Measurements from ENCODE around the gene FAM234A. TPM values are rescaled to one million over a fixed set of nuclear protein-coding genes. Genes with fewer than 3 reads are reported as not detected.
"Not testable (repeated sequence)": the region's sequence is repeated elsewhere in the genome, so short reads cannot be mapped to it uniquely, and the experiment has no call there.

The FAM234A gene
- total RNA-seq, 2 donors from 2014 or later, result 3.8 to 11.5 TPM

DNA sequence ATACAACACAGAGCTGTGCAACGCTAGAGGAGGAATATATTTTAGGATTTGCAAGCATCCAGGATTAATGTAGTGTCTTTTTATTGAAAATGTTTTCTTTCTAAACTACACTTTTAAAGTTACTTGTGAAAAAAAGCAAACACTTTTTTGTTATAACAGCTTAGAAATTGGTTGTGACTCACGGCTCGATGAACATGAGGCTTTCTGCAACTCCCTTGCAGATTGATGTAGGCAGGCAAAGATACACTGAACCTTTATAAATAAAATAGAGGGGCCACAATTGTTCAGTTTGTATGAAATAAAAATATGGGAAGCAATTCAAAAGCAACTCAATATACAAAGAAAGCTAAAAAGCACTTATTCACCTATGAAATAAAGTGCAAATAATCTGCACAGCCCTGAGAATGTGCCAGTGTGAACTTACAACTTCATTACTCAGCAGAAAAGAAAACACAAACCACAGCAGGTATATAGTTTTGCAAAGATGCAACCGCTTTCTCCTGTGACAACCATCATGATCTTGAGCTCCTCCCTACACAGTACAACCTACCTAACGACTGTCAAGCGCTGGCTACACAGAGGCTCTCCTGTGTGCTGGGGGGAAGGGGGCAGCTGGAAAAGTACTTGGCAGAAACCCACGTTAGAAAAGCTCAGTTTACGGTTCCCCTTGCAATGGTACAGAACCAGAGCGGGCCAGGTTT is 6.3 kb upstream of the FAM234A start:
- H3K27ac Mint-ChIP-seq, result peak overlapping the region; percentile 93 to 94
- H3K9me3 Mint-ChIP-seq, result no peaks in the 10 kb centered on the region
- peak; percentile 21 to 31 for ATAC-seq
- H3K36me3 Mint-ChIP-seq, result peaks cover 8 to 12% of the 10 kb centered on the region in 2 donors
- DNase-seq (ENCODE audit: low spot score in 2 of 2), result no peak

DNA sequence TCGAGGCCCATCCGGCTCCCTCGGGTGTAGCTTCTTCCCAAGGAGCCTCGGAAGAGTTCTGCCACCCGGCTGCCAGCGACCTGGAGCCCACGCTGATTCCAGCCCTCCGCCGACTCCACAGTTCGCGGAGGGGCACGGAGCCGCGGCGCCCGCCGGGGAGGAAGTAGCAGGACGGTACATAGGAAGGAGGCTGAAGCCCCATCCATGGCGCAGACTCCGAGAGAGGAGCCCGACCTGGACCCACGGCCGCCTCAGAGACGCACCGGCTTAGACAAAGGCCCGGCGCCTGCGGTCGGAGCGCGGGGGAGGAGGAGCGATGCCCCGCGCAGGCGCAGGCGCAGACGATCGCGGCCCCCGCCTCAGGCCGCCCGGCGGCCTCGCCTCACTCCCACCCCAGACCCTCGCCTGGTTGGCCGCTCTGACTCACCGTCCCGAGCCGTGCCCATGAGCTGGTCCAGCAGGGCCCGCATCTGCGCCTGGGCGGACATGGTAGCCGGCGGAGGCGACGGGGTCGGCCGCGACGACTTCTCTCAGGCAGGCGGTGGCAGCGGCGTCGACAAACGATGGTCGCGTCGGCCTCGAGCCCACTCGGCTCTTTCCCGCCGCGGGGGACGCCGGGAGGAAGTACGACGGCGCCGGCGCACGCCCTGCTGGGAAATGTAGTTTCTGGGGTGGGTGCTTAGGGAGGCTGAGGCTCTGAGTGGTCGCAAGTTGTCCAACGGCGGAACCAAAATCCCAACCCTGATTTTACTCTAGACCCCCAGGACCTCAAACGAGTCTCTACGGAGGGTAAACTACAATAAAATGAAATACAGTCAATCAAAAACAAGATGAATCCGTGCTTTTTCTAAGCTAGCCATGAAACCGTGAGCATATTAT is 5.5 kb upstream of the FAM234A start, which contains the start of gene LUC7L:
LUC7L (minus strand) TSS at position 598 of the 879 bp plus-strand sequence; CDS start at position 488, 110 bp downstream.
- Mint-ChIP-seq H3K27ac (peak within 1 kb of the TSS; percentile 93 to 94), H3K36me3 (peaks cover 8 to 12% of the 10 kb centered on the region in 2 donors), H3K9me3 (no peaks in the 10 kb centered on the region)
- ATAC-seq (peak; percentile 90 to 95), DNase-seq (ENCODE audit: low spot score in 2 of 2) (peak; percentile 88 to 90)

DNA sequence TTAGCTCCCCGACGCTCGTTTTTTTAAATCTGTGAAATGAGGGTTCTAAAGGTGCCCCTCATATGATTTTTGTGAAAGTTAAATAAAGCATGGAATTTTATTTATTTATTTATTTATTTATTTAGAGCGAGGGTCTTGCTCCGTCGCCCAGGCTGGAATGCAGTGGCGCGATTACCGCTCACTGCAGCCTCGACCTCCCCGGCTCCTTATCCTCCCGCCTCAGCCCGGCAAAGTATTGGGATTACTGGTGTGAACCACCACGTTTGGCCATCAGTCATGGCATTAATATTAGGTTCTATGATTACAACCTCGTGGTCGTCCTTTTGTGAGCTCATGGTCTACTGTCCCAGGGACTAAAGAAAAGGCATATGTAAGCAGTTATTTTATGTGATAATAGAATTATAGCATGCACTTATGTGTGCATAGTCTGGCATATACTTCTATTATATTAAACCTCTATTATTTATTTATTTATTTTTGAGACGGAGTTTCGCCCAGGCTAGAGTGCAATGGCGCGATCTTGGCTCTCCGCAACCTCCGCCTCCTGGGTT is 4.8 kb upstream of the FAM234A start:
- Mint-ChIP-seq H3K36me3 (peaks cover 8 to 12% of the 10 kb centered on the region in 2 donors), H3K27ac (peak overlapping the region in 1 of 2 donors; percentile 93), H3K9me3 (no peaks in the 10 kb centered on the region)
- DNase-seq (ENCODE audit: low spot score in 2 of 2) (no peak), ATAC-seq (no peak)

DNA sequence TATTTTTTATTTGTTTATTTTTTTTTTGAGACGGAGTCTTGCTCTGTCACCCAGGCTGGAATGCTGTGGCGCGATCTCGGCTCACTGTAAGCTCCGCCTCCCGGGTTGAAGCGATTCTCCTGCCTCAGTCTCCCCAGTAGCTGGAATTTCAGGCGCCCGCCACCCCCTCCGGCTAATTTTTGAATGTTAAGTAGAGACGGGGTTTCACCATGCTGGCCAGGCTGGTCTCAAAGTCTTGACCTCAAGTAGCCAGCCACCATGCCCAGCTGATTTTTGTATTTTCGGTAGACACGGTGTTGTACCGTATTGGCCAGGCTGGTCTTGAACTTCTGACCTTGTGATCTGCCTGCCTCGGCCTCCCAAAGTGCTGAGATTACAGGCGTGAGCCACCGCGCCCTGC is 4.3 kb upstream of the FAM234A start:
- ATAC-seq; DNase-seq (ENCODE audit: low spot score in 2 of 2); H3K27ac Mint-ChIP-seq; H3K9me3 Mint-ChIP-seq: not testable (repeated sequence)
- H3K36me3 Mint-ChIP-seq, result peaks cover 12 to 13% of the 10 kb centered on the region in 2 donors

DNA sequence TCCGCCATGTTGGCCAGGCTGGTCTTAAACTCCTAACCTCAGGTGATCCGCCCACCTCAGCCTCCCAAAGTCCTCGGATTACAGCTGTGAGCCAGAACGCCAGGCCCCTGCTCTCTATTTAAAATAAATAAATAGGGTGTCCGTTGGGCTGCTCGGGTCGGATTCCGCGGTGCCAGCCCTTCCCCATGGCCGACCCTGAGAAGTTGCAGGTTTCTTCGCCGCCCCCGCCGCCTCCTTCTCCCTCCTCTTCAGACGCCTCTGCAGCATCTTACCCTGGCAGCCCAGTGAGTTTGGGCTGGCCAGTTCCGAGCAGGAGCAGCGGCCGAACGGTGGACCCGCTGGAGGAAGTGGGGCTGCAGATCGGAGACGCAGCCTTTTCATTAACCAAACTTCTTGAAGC is 3.7 kb upstream of the FAM234A start:
- ATAC-seq, result no peak
- Mint-ChIP-seq H3K27ac (no peak overlapping the region), H3K9me3 (no peaks in the 10 kb centered on the region), H3K36me3 (peaks cover 12% of the 10 kb centered on the region in 2 donors)
- no peak for DNase-seq (ENCODE audit: low spot score in 2 of 2)

DNA sequence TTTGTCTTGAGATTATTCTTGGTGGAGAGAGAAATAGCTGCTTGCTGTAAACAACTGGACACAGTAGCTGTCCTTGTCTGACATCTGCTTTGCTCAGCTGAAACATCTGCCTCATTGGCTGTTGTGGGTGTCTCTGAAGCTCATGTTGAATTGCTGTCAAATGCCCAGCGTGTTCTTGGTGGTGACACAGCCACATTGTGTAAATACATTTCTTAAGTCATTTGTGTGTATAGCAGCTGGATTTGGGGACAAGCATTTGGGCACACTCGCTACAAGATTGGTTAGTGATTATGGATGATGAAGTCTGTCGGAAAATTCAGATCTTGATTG is 5.3 kb downstream of the FAM234A start:
- peaks cover 0 to 7% of the 10 kb centered on the region in 2 donors for H3K36me3 Mint-ChIP-seq
- no peak overlapping the region for H3K27ac Mint-ChIP-seq
- no peak for ATAC-seq
- no peak for DNase-seq (ENCODE audit: low spot score in 2 of 2)
- H3K9me3 Mint-ChIP-seq, result no peaks in the 10 kb centered on the region

DNA sequence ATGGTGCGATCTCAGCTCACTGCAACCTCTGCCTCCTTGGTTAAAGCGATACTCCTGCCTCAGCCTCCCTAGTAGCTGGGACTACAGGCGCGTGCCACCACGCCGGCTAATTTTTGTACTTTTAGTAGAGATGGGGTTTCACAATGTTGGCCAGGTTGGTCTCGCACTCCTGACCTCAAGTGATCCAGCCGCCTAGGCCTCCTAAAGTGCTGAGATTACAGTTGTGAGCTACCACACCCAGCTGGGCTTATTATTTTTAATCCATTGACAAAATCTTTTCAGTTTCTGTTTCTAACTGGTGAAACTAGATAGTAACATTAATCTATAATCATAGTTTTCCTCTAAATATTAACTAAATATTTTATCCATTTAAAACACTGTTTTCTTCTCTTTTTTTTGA is 5.9 kb downstream of the FAM234A start:
- Mint-ChIP-seq H3K27ac (no peak overlapping the region), H3K9me3 (no peaks in the 10 kb centered on the region)
- DNase-seq (ENCODE audit: low spot score in 2 of 2), result no peak

DNA sequence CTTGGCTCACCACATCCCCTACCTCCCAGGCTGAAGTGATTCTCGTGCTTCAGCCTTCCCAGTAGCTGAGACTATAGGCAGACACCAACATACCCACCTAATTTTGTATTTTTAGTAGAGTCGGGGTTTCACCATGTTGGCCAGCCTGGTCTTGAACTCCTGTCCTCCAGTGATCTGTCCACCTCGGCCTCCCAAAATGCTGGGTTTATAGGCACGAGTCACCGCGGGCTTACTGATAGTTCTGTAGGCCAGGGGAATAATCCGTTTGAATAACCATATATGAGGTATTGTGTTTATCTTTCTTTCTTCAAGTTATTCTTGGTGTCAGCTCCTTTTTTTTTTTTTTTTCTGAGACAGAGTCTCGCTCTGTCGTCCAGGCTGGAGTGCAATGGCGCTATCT is 7.7 kb downstream of the FAM234A start:
- ATAC-seq (no peak), DNase-seq (ENCODE audit: low spot score in 2 of 2) (no peak)
- Mint-ChIP-seq H3K36me3 (no peaks in the 10 kb centered on the region), H3K9me3 (no peaks in the 10 kb centered on the region), H3K27ac (no peak overlapping the region)

More for the DNA sequence above, 5.9 kb downstream of the FAM234A start:
- no peak for ATAC-seq
- peaks cover 0 to under 1% of the 10 kb centered on the region in 2 donors for H3K36me3 Mint-ChIP-seq

DNA sequence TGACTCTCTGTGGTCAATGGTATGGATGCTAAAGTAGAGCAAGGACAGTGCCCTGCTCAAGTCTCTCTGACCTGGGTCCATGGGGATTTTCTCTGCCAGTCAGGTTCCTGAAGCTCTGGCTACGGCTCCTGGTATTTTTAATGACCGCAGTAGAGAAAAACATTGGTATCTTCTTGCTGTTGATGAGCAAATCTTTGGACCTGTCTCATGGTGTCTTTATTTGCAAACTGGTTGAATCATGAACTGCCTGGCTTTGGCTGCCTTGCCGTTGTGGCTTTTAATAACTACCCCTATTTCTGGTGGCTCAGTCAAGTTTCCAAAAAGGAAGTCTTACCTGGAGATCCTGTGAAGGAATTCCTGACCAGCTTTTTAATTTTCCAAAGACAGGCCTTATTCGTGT is 8.7 kb downstream of the FAM234A start:
- ATAC-seq (no peak), DNase-seq (ENCODE audit: low spot score in 2 of 2) (no peak)
- H3K9me3 Mint-ChIP-seq, result no peaks in the 10 kb centered on the region
- no peak overlapping the region for H3K27ac Mint-ChIP-seq
- H3K36me3 Mint-ChIP-seq, result no peaks in the 10 kb centered on the region

DNA sequence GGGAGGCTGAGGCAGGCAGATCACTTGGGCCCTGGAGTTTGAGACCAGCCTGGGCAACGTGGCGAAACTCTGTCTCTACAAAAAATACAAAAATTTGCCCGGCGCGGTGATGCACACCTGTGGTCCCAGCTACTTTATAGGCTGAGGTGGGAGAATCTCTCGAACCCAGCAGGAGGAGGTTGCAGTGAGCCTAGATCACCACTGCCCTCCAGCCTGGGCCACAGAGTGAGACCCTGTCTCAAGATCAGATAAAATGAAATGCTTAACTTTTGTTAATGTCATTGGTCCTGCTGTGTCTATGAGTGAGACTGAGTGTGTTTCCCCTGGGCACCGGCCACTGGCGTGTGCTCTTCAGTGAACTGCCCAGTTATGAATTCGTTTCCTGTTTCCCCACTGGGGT is 10.5 kb downstream of the FAM234A start:
- DNase-seq (ENCODE audit: low spot score in 2 of 2) (no peak), ATAC-seq (no peak)
- no peaks in the 10 kb centered on the region for H3K36me3 Mint-ChIP-seq
- no peaks in the 10 kb centered on the region for H3K9me3 Mint-ChIP-seq
- H3K27ac Mint-ChIP-seq, result peak overlapping the region in 1 of 2 donors; percentile 60

DNA sequence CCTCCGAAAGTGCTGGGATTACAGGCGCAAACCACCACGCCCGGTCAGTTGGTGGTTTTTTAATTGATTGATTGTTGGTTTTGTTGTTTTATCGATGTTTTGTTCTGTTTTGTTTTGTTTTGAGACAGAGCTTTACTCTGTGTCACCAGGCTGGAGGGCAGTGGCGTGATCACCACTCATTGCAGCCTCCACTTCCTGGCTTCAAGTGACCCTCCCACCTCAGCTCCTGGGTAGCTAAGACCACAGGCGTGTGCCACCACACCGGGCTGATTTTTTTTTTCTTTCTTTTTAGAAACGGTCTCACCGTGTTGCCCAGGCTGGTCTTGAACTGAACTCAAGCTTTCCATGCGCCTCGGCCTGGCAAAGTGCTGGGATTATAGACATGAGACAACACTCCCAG is 12.4 kb downstream of the FAM234A start:
- no peak for ATAC-seq
- Mint-ChIP-seq H3K36me3 (no peaks in the 10 kb centered on the region), H3K9me3 (no peaks in the 10 kb centered on the region), H3K27ac (no peak overlapping the region)
- DNase-seq (ENCODE audit: low spot score in 2 of 2), result no peak

DNA sequence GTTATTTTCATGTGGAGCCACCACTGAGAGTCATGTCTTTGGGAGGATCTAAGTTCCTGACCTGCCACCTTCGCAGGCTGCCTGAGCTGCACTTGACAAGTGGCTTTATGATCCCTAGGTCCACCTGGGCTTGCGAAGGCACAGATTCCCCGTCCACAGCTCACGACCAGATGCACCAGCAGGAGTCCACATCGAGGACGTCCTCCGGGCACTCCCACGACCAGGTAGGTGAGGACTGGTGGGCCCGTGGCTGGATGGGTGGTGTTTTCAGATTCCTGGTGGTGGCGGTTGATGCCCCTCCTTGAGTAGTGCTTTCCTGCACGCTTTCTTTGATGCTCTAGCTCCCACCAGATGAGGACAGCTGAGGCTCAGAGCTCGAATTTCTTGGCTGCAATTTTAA is 14.8 kb downstream of the FAM234A start:
- DNase-seq (ENCODE audit: low spot score in 2 of 2), result no peak
- H3K36me3 Mint-ChIP-seq, result no peaks in the 10 kb centered on the region
- no peaks in the 10 kb centered on the region for H3K9me3 Mint-ChIP-seq
- ATAC-seq, result no peak
- no peak overlapping the region for H3K27ac Mint-ChIP-seq

DNA sequence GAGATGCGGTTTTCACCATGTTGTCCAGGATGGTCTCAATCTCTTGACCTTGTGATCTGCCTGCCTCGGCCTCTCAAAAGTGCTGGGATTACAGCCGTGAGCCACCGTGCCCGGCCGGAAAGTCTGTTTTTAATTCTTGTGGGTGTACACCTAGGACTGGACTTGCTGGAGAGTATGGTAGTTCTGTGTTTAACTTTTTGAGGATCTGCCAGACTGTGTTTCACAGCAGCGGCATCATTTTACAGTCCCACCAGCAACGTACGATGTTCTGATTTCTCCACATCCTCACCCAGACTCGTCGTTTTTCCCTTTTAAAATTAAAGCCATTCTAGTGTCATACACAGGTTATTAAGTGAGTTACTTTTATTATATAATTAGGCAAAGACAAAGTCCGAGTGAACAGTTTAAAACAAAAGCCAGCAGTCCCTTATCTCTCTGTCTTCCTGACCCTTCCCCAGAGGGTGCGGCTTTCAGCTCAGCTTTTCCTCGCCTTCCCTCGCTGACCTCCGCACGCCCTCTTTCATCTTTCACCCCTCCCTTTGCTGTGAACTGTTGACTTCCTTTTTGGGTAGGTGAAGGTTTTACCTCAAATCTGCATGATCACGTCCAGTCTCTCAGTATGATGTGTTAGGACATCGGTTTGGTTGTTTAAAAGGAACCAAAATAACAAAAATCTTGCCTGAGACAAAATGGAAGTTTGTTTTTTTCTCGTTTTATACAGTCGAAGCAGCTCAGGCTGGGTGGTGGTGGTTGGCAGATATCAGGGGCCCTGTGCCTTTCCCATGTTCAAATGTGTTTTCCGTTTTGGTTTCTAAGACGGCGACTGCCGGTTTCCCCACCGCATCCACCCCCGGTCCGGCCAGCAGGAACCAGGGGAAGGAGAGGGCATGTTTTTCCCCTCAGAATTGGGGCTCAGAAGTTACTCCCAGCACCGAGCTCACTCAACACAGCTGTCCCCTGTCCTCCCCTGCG is 18.0 kb downstream of the FAM234A start:
- Mint-ChIP-seq H3K9me3 (no peaks in the 10 kb centered on the region), H3K36me3 (no peaks in the 10 kb centered on the region), H3K27ac (peak overlapping the region; percentile 41 to 76)
- DNase-seq (ENCODE audit: low spot score in 2 of 2), result peak in 1 of 2 donors; percentile 27
- peak; percentile 82 to 96 for ATAC-seq

DNA sequence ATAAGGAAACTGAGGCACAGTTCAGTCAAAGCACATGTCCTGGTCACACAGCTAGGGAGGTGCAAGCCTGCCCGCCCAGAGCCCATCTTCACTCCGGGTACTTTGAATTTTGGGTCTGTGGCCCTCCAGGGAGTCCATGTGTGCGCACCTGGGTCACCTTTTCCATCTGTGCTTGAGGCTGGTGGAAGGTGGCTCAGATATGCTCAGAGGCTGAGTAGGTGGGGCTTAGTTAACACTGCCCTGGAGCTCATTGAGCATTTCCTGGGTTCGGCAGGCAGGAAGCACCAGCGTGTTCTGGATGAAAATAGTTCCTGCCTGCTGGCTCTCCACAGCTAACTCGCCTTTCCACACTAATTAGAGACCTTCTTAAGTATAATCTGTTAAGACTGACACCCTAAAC is 19.2 kb downstream of the FAM234A start:
- DNase-seq (ENCODE audit: low spot score in 2 of 2) (no peak), ATAC-seq (peak in 1 of 2 donors; percentile 53)
- H3K36me3 Mint-ChIP-seq, result no peaks in the 10 kb centered on the region
- H3K9me3 Mint-ChIP-seq, result no peaks in the 10 kb centered on the region
- peak overlapping the region in 1 of 2 donors; percentile 37 for H3K27ac Mint-ChIP-seq

DNA sequence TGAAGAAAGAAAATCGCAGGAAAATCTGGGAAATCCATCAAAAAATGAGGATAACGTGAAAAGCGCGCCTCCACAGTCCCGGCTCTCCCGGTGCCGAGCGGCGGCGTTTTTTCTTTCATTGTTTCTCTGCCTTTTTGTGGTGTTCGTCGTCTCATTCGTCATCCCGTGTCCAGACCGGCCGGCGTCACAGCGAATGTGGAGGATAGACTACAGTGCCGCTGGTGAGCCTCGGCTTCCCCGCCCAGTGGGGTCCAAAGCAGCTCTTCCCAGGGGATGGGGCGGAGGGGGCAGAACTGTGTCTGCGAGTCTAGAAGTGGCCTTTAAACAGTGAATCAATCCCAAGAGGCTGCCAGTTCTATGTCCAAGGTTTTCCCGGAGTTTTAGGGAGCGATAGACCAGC is 19.8 kb downstream of the FAM234A start:
- ATAC-seq, result no peak
- no peak for DNase-seq (ENCODE audit: low spot score in 2 of 2)
- Mint-ChIP-seq H3K27ac (peak overlapping the region in 1 of 2 donors; percentile 37), H3K9me3 (no peaks in the 10 kb centered on the region), H3K36me3 (no peaks in the 10 kb centered on the region)

DNA sequence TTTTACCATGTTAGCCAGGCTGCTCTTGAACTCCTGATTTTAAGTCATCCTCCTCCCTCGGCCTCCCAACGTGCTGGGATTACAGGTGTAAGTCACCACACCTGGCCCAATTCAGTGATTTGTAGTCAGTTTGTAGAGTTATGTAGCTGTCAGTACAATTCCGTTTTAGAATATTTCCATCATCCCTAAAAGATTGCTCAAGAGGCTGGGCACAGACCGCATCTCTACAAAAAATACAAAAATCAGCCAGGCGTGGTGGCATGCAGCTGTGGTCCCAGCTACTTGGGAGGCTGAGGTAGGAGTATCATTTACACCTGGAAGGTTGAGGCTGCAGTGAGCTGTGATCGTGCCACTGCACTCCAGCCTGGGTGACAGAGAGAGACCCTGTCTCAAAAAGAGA is 20.6 kb downstream of the FAM234A start:
- no peaks in the 10 kb centered on the region for H3K9me3 Mint-ChIP-seq
- DNase-seq (ENCODE audit: low spot score in 2 of 2) (no peak), ATAC-seq (no peak)
- no peaks in the 10 kb centered on the region for H3K36me3 Mint-ChIP-seq
- H3K27ac Mint-ChIP-seq, result no peak overlapping the region

Data from activated naive CD4-positive, alpha-beta T cell treated with anti-CD3 and anti-CD28 coated beads, Interleukin-2, amount 50 U/mL, for 72 hours (primary cell).